SJSA1 (cell line): ENCODE data around the gene GJA3. TPM values are rescaled to one million over a fixed set of nuclear protein-coding genes. Genes with fewer than 3 reads are reported as not detected.

ENCODE experiments used
- DNase-seq, 2 experiments: peaks; one replicate each; pipeline ENCODE4 v3.0.0-alpha.2; 2015 to 2020; ENCODE audit warnings: low spot score in 2 of 2, low read depth in 1 of 2
- H3K27ac ChIP-seq: fragments of 250-450 bp; sonication (Bioruptor Pico); 2 replicates; pipeline ENCODE4 v1.5.1; 2020; ENCODE audit warnings: mild to moderate bottlenecking, moderate library complexity
- H3K27me3 ChIP-seq: fragments of 250-450 bp; sonication (Bioruptor Pico); replicated peaks from 2 replicates; pipeline ENCODE4 v1.5.1; 2020; ENCODE audit warnings: mild to moderate bottlenecking, moderate library complexity
- H3K36me3 ChIP-seq: fragments of 250-450 bp; sonication (Bioruptor Pico); 2 replicates; pipeline ENCODE4 v1.5.1; 2020; ENCODE audit warnings: mild to moderate bottlenecking
- H3K4me1 ChIP-seq: fragments of 250-450 bp; sonication (Bioruptor Pico); replicated peaks from 2 replicates; pipeline ENCODE4 v1.6.1; 2021; ENCODE audit warnings: mild to moderate bottlenecking
- H3K4me3 ChIP-seq: fragments of 250-450 bp; sonication (Bioruptor Pico); 2 replicates; pipeline ENCODE4 v1.5.1; 2020; ENCODE audit warnings: mild to moderate bottlenecking
- H3K9me3 ChIP-seq: fragments of 250-450 bp; sonication (Bioruptor Pico); replicated peaks from 2 replicates; pipeline ENCODE4 v1.5.1; 2020; ENCODE audit warnings: mild to moderate bottlenecking
- total RNA-seq: library from RNA; depleted of rRNA; stranded (reverse); fragments of >200 nt; shearing (Covaris generic); gene quantifications from 2 replicates; pipeline ENCODE4 v1.2.3, GENCODE V29; 2014

Gene GJA3
- total RNA-seq, 1 experiment from 2014 or later, result not detected

GRCh38 chr13:20134732-20135131 is 26.1 kb downstream of the GJA3 start:
- no peak for DNase-seq
- Histone ChIP-seq H3K27ac (no peak overlapping the region), H3K4me1 (no peaks in the 10 kb centered on the region), H3K4me3 (no peak overlapping the region), H3K27me3 (0 out of 2 replicates have a peak, but pooled peaks cover 7% of the 10 kb centered on the region), H3K36me3 (no peaks in the 10 kb centered on the region), H3K9me3 (no peaks in the 10 kb centered on the region; the same call in 1 of the 2 replicates)

- Histone ChIP-seq H3K9me3 (no peaks in the 10 kb centered on the region; the same call in 1 of the 2 replicates), H3K4me3 (no peak overlapping the region), H3K27ac (no peak overlapping the region), H3K36me3 (no peaks in the 10 kb centered on the region), H3K4me1 (peaks cover 12% of the 10 kb centered on the region), H3K27me3 (no peaks in the 10 kb centered on the region)
- DNase-seq, result no peak
These were observed 28.7 kb downstream of the GJA3 start for GRCh38 chr13:20132052-20132634.

- H3K36me3 ChIP-seq, result no peaks in the 10 kb centered on the region
- H3K27me3 ChIP-seq, result no peaks in the 10 kb centered on the region
- H3K27ac ChIP-seq, result no peak overlapping the region
- peaks cover 12% of the 10 kb centered on the region for H3K4me1 ChIP-seq
- DNase-seq, result no peak
- H3K9me3 ChIP-seq, result no peaks in the 10 kb centered on the region; the same call in 1 of the 2 replicates
- no peak overlapping the region for H3K4me3 ChIP-seq
These were observed 29.6 kb downstream of the GJA3 start for GRCh38 chr13:20131057-20131832.

- H3K9me3 ChIP-seq, result no peaks in the 10 kb centered on the region; the same call in 1 of the 2 replicates
- DNase-seq, result no peak
- H3K27ac ChIP-seq, result no peak overlapping the region
- H3K27me3 ChIP-seq, result no peaks in the 10 kb centered on the region
- H3K4me3 ChIP-seq, result no peak overlapping the region
- no peaks in the 10 kb centered on the region for H3K36me3 ChIP-seq
- H3K4me1 ChIP-seq, result peaks cover 12% of the 10 kb centered on the region
These were observed 30.2 kb downstream of the GJA3 start for GRCh38 chr13:20130652-20131051.

- no peaks in the 10 kb centered on the region; the same call in 1 of the 2 replicates for H3K9me3 ChIP-seq
- H3K4me3 ChIP-seq, result no peak overlapping the region
- no peak for DNase-seq
- no peaks in the 10 kb centered on the region for H3K36me3 ChIP-seq
- H3K4me1 ChIP-seq, result peaks cover 12% of the 10 kb centered on the region
- H3K27me3 ChIP-seq, result no peaks in the 10 kb centered on the region
- no peak overlapping the region for H3K27ac ChIP-seq
These were observed 30.8 kb downstream of the GJA3 start for GRCh38 chr13:20130012-20130411.

- Histone ChIP-seq H3K27me3 (no peaks in the 10 kb centered on the region), H3K36me3 (no peaks in the 10 kb centered on the region), H3K9me3 (no peaks in the 10 kb centered on the region; the same call in 1 of the 2 replicates), H3K27ac (no peak overlapping the region), H3K4me3 (no peak overlapping the region), H3K4me1 (peaks cover 12% of the 10 kb centered on the region)
- DNase-seq, result no peak
These were observed 31.8 kb downstream of the GJA3 start for GRCh38 chr13:20129076-20129475.

GRCh38 chr13:20128459-20128931 is 32.4 kb downstream of the GJA3 start:
- H3K4me3 ChIP-seq, result peak overlapping the region; percentile 43
- peaks cover 12% of the 10 kb centered on the region for H3K4me1 ChIP-seq
- no peaks in the 10 kb centered on the region for H3K27me3 ChIP-seq
- H3K36me3 ChIP-seq, result no peaks in the 10 kb centered on the region
- no peaks in the 10 kb centered on the region; the same call in 1 of the 2 replicates for H3K9me3 ChIP-seq
- no peak for DNase-seq
- no peak overlapping the region for H3K27ac ChIP-seq

- Histone ChIP-seq H3K9me3 (no peaks in the 10 kb centered on the region; the same call in 1 of the 2 replicates), H3K27me3 (no peaks in the 10 kb centered on the region), H3K4me3 (peak overlapping the region; percentile 43), H3K4me1 (peaks cover 12% of the 10 kb centered on the region), H3K27ac (peak overlapping the region; percentile 48), H3K36me3 (no peaks in the 10 kb centered on the region)
- peak; percentile 49 to 54 for DNase-seq
These were observed 33.0 kb downstream of the GJA3 start for GRCh38 chr13:20127562-20128458.

GRCh38 chr13:20127262-20127561 is 33.6 kb downstream of the GJA3 start:
- Histone ChIP-seq H3K27me3 (no peaks in the 10 kb centered on the region), H3K4me3 (peak overlapping the region; percentile 43), H3K4me1 (peaks cover 12% of the 10 kb centered on the region), H3K9me3 (no peaks in the 10 kb centered on the region; the same call in 1 of the 2 replicates), H3K27ac (0 out of 2 replicates have a peak overlapping the region, but pooled peaks have one; percentile 48), H3K36me3 (no peaks in the 10 kb centered on the region)
- DNase-seq, result no peak

- Histone ChIP-seq H3K4me1 (peaks cover 12% of the 10 kb centered on the region), H3K4me3 (no peak overlapping the region)
- no peak for DNase-seq
These were observed 34.2 kb downstream of the GJA3 start for GRCh38 chr13:20126541-20127261.

GRCh38 chr13:20125783-20126165 is 35.1 kb downstream of the GJA3 start:
- DNase-seq, result no peak
- no peak overlapping the region for H3K27ac ChIP-seq
- H3K9me3 ChIP-seq, result no peaks in the 10 kb centered on the region; the same call in 1 of the 2 replicates
- no peak overlapping the region for H3K4me3 ChIP-seq
- H3K4me1 ChIP-seq, result peaks cover 12% of the 10 kb centered on the region
- no peaks in the 10 kb centered on the region for H3K27me3 ChIP-seq
- H3K36me3 ChIP-seq, result no peaks in the 10 kb centered on the region

More at GRCh38 chr13:20126541-20127261, 34.2 kb downstream of the GJA3 start:
- Histone ChIP-seq H3K27ac (no peak overlapping the region), H3K27me3 (no peaks in the 10 kb centered on the region), H3K9me3 (no peaks in the 10 kb centered on the region; the same call in 1 of the 2 replicates), H3K36me3 (no peaks in the 10 kb centered on the region)

- Histone ChIP-seq H3K4me3 (no peak overlapping the region), H3K4me1 (peaks cover 12% of the 10 kb centered on the region), H3K27ac (no peak overlapping the region), H3K36me3 (no peaks in the 10 kb centered on the region), H3K9me3 (no peaks in the 10 kb centered on the region; the same call in 1 of the 2 replicates), H3K27me3 (no peaks in the 10 kb centered on the region)
- no peak for DNase-seq
These were observed 35.6 kb downstream of the GJA3 start for GRCh38 chr13:20125129-20125782.
